Kidney epithelial cell (primary cell): Measurements from ENCODE around the gene ATP6V0D1. TPM values are rescaled to one million over a fixed set of nuclear protein-coding genes. Genes with fewer than 3 reads are reported as not detected.

ENCODE experiments used
- DNase-seq: peaks from one replicate; pipeline ENCODE4 v3.0.0-alpha.2; 2010; ENCODE audit warnings: low read depth
- H3K27me3 ChIP-seq: 2 replicates; pipeline ENCODE4 v1.6.0; 2011; ENCODE audit warnings: low read length; ENCODE audit not compliant: control insufficient read depth, insufficient read depth
- H3K36me3 ChIP-seq: 2 replicates; pipeline ENCODE4 v1.5.1; 2011; ENCODE audit warnings: low read length; ENCODE audit not compliant: control insufficient read depth, insufficient read depth
- H3K4me3 ChIP-seq: 2 replicates; pipeline ENCODE4 v1.5.1; 2011; ENCODE audit warnings: low read depth, mild to moderate bottlenecking, control low read depth, low read length
- total RNA-seq: library from RNA; depleted of rRNA; stranded (reverse); fragments of >200 nt; gene quantifications from 2 replicates; pipeline ENCODE4 v1.2.3, GENCODE V29; 2015
- TF ChIP-seq, protein P1 (sequence below): IDR thresholded peaks from 2 replicates; pipeline ENCODE4 v1.5.1; 2011; ENCODE audit warnings: mild to moderate bottlenecking, moderate library complexity, low read length, control low read depth, inconsistent platforms; ENCODE audit not compliant: insufficient read depth, poor library complexity, severe bottlenecking

The ATP6V0D1 gene
- total RNA-seq, 1 donor from 2014 or later = 157 TPM

DNA sequence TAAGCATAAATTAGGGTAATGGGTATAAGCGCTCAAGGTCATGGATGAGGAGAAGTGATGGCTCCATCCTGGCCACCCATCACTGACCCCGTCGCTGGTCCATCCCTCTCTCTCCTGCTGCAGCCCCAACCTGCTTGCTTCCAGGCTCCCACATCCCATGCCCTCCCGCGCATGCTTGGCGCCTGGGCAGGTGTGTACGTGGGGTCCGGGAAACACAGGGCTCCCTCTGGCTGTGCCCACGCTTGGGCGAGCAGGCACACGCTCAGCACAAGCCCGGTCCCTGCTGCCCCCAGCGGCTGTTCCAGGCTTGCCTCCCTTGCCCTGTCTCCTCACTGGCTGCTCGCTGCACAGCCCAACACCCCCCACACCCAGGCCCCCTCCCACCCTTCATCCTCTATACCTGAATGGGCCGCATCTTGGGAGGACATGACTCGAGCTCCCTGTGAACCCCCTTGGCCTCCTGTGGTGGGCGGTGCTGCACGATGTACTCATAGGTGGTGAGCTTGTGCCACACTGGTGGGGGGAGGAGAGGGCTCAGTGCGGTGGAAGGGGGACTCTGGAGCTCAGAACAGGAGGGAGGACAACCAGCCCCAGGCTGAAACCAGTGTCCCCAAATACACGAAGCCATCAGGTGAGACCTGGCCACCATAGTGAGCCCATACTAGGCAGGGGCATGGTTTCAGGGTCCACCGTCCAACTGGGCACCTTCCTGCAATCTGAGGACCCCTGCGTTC is 83.0 kb downstream of the ATP6V0D1 start:
- peaks cover 51% of the 10 kb centered on the region for H3K27me3 ChIP-seq
- TF ChIP-seq, protein P1, sequence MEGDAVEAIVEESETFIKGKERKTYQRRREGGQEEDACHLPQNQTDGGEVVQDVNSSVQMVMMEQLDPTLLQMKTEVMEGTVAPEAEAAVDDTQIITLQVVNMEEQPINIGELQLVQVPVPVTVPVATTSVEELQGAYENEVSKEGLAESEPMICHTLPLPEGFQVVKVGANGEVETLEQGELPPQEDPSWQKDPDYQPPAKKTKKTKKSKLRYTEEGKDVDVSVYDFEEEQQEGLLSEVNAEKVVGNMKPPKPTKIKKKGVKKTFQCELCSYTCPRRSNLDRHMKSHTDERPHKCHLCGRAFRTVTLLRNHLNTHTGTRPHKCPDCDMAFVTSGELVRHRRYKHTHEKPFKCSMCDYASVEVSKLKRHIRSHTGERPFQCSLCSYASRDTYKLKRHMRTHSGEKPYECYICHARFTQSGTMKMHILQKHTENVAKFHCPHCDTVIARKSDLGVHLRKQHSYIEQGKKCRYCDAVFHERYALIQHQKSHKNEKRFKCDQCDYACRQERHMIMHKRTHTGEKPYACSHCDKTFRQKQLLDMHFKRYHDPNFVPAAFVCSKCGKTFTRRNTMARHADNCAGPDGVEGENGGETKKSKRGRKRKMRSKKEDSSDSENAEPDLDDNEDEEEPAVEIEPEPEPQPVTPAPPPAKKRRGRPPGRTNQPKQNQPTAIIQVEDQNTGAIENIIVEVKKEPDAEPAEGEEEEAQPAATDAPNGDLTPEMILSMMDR = peak; percentile 77
- H3K4me3 ChIP-seq = no peak overlapping the region
- no peaks in the 10 kb centered on the region for H3K36me3 ChIP-seq
- no peak for DNase-seq

DNA sequence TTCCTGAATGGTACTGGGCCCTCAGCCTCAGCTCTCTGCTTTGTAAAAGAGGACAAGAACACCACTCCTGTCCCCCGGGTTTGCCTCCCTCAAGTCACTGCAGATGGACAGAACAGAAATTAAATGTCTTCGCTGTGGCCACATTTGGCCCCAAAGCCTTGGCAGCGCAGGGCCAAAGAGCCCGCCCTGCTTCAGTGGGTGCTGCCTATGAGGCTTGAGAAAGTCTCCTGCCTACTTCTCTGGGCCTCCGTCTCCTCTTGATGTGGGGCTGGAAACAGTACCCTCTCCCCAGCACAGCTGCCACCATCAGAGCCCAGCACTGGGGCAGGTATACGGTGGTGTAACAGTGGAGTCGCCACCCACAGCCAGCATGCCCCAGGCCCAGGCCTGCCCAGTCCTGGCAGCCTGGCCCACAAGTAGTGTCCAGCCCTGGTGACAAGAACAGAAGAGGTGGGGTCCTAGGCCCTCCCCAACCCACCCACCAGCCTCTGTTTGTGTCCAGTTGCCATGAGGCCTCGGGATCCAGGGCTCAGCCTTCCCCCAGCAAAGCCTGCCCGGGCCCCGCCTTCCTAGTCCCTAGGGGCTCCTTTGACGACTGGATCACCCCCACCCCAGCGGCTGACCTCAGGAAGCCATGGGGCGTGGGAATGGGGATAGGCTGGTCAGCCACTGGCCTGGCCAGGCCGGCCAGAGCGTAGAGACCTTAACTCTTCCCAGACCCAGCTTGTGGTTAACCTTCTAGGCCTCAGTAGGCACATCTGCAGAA is 83.7 kb downstream of the ATP6V0D1 start:
- no peak overlapping the region for H3K4me3 ChIP-seq
- DNase-seq = no peak
- no peaks in the 10 kb centered on the region for H3K36me3 ChIP-seq
- TF ChIP-seq, protein P1 = no peak
- peaks cover 57% of the 10 kb centered on the region for H3K27me3 ChIP-seq

DNA sequence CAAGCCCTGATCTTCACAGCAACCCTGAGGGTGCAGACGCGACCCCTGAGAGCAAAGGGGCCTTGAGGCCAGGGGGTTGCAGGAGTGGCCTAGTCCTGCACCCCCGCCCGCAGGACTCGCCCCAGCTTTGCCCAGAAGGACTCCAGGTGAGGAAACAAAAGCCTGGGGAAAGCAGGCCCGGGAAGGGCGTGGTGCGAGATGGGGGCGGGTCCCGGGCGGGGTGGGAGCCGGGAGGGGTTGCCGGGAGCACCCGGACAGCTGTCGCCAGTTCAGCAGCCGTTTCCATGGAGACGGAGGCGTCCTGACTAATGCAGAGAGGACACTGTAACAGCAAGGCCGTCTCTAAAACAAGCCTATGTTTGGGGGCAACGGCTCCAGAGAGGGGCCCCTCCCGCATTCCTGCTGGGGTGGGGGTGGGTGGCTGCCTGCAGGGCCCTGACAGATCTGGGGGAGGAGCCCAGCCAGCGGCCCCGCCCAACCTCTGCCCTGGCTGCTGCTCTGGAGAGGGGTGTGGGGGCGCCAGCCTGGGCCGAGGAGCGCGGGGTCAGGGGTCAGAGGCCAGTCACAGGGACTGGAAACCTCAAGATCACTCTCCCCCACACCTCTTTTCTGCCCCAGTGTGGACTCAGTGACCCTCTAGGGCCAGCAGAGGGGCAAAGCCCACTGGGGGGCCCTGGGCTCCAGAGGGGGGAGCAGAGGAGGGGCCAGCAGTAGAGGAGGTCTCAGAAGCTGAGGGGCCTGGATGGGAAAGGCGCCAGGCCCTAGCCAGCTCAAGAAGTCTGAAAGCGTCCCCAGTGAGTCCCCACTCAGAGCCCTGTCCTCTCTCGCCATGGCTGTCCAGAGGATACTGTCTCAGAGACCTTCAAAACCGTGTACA is 84.6 kb downstream of the ATP6V0D1 start:
- TF ChIP-seq, protein P1 = no peak
- peak; percentile 70 for DNase-seq
- peaks cover 60% of the 10 kb centered on the region for H3K27me3 ChIP-seq
- H3K36me3 ChIP-seq = no peaks in the 10 kb centered on the region
- no peak overlapping the region for H3K4me3 ChIP-seq

DNA sequence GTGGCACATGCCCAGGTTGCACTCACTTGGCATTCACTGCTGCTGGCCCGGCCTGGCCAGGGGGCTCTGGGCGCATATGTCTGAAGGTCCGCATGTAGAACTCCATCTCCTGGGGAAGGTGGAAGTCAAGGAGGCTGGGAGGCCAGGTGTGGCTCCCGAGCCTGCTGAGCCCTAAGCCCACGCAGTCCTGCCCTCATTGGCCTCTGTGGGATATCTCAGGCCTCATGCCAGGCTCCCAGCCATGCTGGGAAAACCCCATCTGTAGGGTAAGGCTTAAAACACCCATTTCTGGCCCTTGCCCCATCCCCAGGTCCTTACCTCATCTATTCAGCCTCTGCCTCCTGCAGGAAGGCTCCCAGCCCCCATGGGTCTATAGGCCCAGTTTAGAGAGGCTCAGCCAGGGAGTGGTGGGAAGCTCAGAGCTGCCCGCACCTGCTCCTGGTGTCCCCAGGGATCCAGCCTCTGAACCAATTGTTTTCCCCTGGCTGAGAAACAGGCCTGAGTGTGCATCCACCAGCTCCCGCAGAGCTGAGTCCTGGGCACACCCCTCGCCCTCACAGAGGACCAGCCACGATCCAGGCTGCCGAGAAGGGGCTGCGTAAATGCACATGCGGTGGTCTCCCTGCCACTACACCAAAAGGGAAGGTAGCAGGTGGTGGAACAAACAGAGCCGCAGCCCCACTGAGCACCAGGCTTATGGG is 85.3 kb downstream of the ATP6V0D1 start:
- H3K27me3 ChIP-seq = peaks cover 62% of the 10 kb centered on the region
- DNase-seq = no peak

DNA sequence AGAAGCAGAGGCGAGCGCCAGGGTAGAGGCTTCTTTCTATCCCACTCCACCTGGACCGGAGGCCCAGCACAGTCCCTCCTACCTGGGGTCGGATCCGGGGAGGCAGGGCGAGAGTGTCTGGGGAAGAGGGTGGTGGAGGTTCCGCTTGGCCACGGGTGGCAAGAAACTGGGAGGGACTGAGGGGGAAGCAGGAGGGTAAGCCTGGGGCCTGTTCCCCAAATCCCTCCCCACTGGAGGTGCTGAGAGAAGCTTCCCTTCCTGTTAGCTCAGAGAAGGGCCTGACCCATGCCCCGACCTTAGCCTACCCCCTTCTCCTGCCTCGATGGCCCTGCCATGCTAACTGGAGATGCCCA is 85.9 kb downstream of the ATP6V0D1 start:
- TF ChIP-seq, protein P1 = no peak
- peaks cover 63% of the 10 kb centered on the region for H3K27me3 ChIP-seq
- DNase-seq = no peak
- no peak overlapping the region for H3K4me3 ChIP-seq
- H3K36me3 ChIP-seq = no peaks in the 10 kb centered on the region

More for the DNA sequence above, 85.3 kb downstream of the ATP6V0D1 start:
- Histone ChIP-seq H3K4me3 (no peak overlapping the region), H3K36me3 (no peaks in the 10 kb centered on the region)
- TF ChIP-seq, protein P1 = no peak
